SK-N-MC (cell line): ENCODE results near the gene SLC2A6.

Source experiments
- DNase-seq: peaks from one replicate; pipeline ENCODE4 v3.0.0-alpha.2; 2011; ENCODE audit warnings: low read depth, low spot score
- H3K27ac ChIP-seq: fragments of 200-600 bp; sonication (generic); 2 replicates; pipeline ENCODE4 v1.5.1; 2016; ENCODE audit warnings: mixed run types
- H3K36me3 ChIP-seq: fragments of 200-600 bp; sonication (generic); 2 replicates; pipeline ENCODE4 v1.6.1; 2017; ENCODE audit warnings: antibody characterized with exemption, low read length, mixed read lengths; ENCODE audit not compliant: insufficient read depth
- H3K4me3 ChIP-seq: fragments of 200-600 bp; sonication (generic); 2 replicates; pipeline ENCODE4 v1.5.1; 2016
- H3K9ac ChIP-seq: fragments of 200-600 bp; sonication (generic); 2 replicates; pipeline ENCODE4 v1.8.0; 2017; ENCODE audit warnings: mixed run types, mixed read lengths; ENCODE audit not compliant: insufficient read length
- H3K9me3 ChIP-seq: fragments of 200-600 bp; sonication (generic); 2 replicates; pipeline ENCODE4 v1.6.1; 2017; ENCODE audit warnings: low read depth, mild to moderate bottlenecking, antibody characterized with exemption, low read length, moderate library complexity, mixed read lengths
- EZH2 ChIP-seq: fragments of 200-600 bp; sonication (generic); IDR thresholded peaks from one replicate; pipeline ENCODE4 v1.6.1; 2017; ENCODE audit warnings: antibody characterized with exemption
- FOXP2 ChIP-seq: optimal IDR thresholded peaks from 2 replicates; pipeline ENCODE3; 2011; ENCODE audit warnings: mild to moderate bottlenecking, moderate library complexity; ENCODE audit not compliant: insufficient read depth; ENCODE audit errors: extremely low read length, control extremely low read depth
- POLR2AphosphoS5 ChIP-seq: IDR thresholded peaks from 2 replicates; pipeline ENCODE4 v1.6.1; 2012; ENCODE audit warnings: mild to moderate bottlenecking, low read depth, low read length, borderline replicate concordance

Gene SLC2A6

GRCh38 chr9:133494636-133495326 lies 15.9 kb upstream of the SLC2A6 start:
- H3K27ac ChIP-seq: no peak overlapping the region
- no peaks in the 10 kb centered on the region for H3K36me3 ChIP-seq
- TF ChIP-seq EZH2 (no peak), POLR2AphosphoS5 (no peak), FOXP2 (no peak)
- no peak for DNase-seq
- H3K9me3 ChIP-seq: no peaks in the 10 kb centered on the region
- H3K9ac ChIP-seq: no peak overlapping the region
- H3K4me3 ChIP-seq: no peak overlapping the region

- Histone ChIP-seq H3K27ac (no peak overlapping the region), H3K9ac (no peak overlapping the region), H3K9me3 (no peaks in the 10 kb centered on the region), H3K36me3 (no peaks in the 10 kb centered on the region), H3K4me3 (no peak overlapping the region)
- no peak for TF ChIP-seq EZH2
- no peak for TF ChIP-seq POLR2AphosphoS5
- TF ChIP-seq FOXP2: no peak
- DNase-seq: no peak
Observed at GRCh38 chr9:133493845-133494540, 15.1 kb upstream of the SLC2A6 start.

- H3K9ac ChIP-seq: no peak overlapping the region
- no peak overlapping the region for H3K27ac ChIP-seq
- no peaks in the 10 kb centered on the region for H3K9me3 ChIP-seq
- no peaks in the 10 kb centered on the region for H3K36me3 ChIP-seq
- TF ChIP-seq FOXP2 (no peak), POLR2AphosphoS5 (no peak), EZH2 (no peak)
- no peak overlapping the region for H3K4me3 ChIP-seq
- DNase-seq: no peak
Observed at GRCh38 chr9:133493428-133493827, 14.5 kb upstream of the SLC2A6 start.

- Histone ChIP-seq H3K36me3 (no peaks in the 10 kb centered on the region), H3K9ac (no peak overlapping the region), H3K4me3 (no peak overlapping the region), H3K9me3 (no peaks in the 10 kb centered on the region), H3K27ac (no peak overlapping the region)
- no peak for DNase-seq
- TF ChIP-seq EZH2 (no peak), FOXP2 (no peak), POLR2AphosphoS5 (no peak)
Observed at GRCh38 chr9:133492061-133493021, 13.4 kb upstream of the SLC2A6 start.

GRCh38 chr9:133491656-133491925 lies 12.7 kb upstream of the SLC2A6 start:
- DNase-seq: no peak
- Histone ChIP-seq H3K4me3 (no peak overlapping the region), H3K9me3 (no peaks in the 10 kb centered on the region), H3K36me3 (no peaks in the 10 kb centered on the region), H3K27ac (no peak overlapping the region), H3K9ac (no peak overlapping the region)
- no peak for TF ChIP-seq EZH2
- TF ChIP-seq FOXP2: no peak
- no peak for TF ChIP-seq POLR2AphosphoS5

- no peak overlapping the region for H3K27ac ChIP-seq
Observed at GRCh38 chr9:133490865-133491655, 12.2 kb upstream of the SLC2A6 start.

GRCh38 chr9:133490201-133490681 lies 11.3 kb upstream of the SLC2A6 start:
- Histone ChIP-seq H3K9me3 (no peaks in the 10 kb centered on the region), H3K36me3 (no peaks in the 10 kb centered on the region), H3K27ac (no peak overlapping the region), H3K4me3 (no peak overlapping the region), H3K9ac (no peak overlapping the region)
- no peak for DNase-seq
- TF ChIP-seq EZH2: no peak
- TF ChIP-seq FOXP2: no peak
- no peak for TF ChIP-seq POLR2AphosphoS5

More at GRCh38 chr9:133490865-133491655, 12.2 kb upstream of the SLC2A6 start:
- no peaks in the 10 kb centered on the region for H3K36me3 ChIP-seq
- no peaks in the 10 kb centered on the region for H3K9me3 ChIP-seq
- H3K9ac ChIP-seq: no peak overlapping the region
- no peak for DNase-seq
- TF ChIP-seq EZH2: no peak
- no peak overlapping the region for H3K4me3 ChIP-seq
